GM21737 (cell line): ENCODE results near the gene LCN1.
"Not testable (repeated sequence)": the region's sequence is repeated elsewhere in the genome, so short reads cannot be mapped to it uniquely, and the experiment has no call there.

Experiments
- ATAC-seq: cut with Tn5 transposase; IDR thresholded peaks from one replicate; pipeline ENCODE4 v1.9.1; 2021; ENCODE audit warnings: mild to moderate bottlenecking, moderate library complexity; ENCODE audit not compliant: unreplicated experiment

LCN1 gene

GRCh38 chr9:135504262-135505243 is 16.7 kb upstream of the LCN1 start:
- no peak for ATAC-seq

GRCh38 chr9:135505406-135506187 is 15.6 kb upstream of the LCN1 start:
- no peak for ATAC-seq

- no peak for ATAC-seq
Measured at GRCh38 chr9:135506327-135507103, 14.7 kb upstream of the LCN1 start.

GRCh38 chr9:135507104-135508035 is 13.9 kb upstream of the LCN1 start:
- no peak for ATAC-seq

GRCh38 chr9:135508211-135508820 is 12.9 kb upstream of the LCN1 start:
- ATAC-seq, result no peak

GRCh38 chr9:135509458-135509857 is 11.8 kb upstream of the LCN1 start:
- ATAC-seq, result no peak

- no peak for ATAC-seq
Measured at GRCh38 chr9:135512241-135512603, 9.0 kb upstream of the LCN1 start.

GRCh38 chr9:135512904-135513303 is 8.3 kb upstream of the LCN1 start:
- no peak for ATAC-seq

GRCh38 chr9:135513351-135513846 is 7.8 kb upstream of the LCN1 start:
- ATAC-seq, result no peak

GRCh38 chr9:135513906-135514305 is 7.3 kb upstream of the LCN1 start:
- ATAC-seq, result not testable (repeated sequence)

GRCh38 chr9:135514342-135515082 is 6.7 kb upstream of the LCN1 start:
- no peak for ATAC-seq

- ATAC-seq, result no peak
Measured at GRCh38 chr9:135515083-135515951, 5.9 kb upstream of the LCN1 start.

- no peak for ATAC-seq
Measured at GRCh38 chr9:135516132-135516860, 4.9 kb upstream of the LCN1 start.

- ATAC-seq, result no peak
Measured at GRCh38 chr9:135517407-135517822, 3.8 kb upstream of the LCN1 start.

GRCh38 chr9:135519179-135519971 is 1.9 kb upstream of the LCN1 start:
- no peak for ATAC-seq

- no peak for ATAC-seq
Measured at GRCh38 chr9:135521608-135522095, 412 bp downstream of the LCN1 start.
